Endodermal cell (in vitro differentiated cells): ENCODE results near the gene KCNT2. TPM values are rescaled to one million over a fixed set of nuclear protein-coding genes. Genes with fewer than 3 reads are reported as not detected.
"Not testable (repeated sequence)": the region's sequence is repeated elsewhere in the genome, so short reads cannot be mapped to it uniquely, and the experiment has no call there.

Experiments
- DNase-seq: peaks from one replicate; pipeline ENCODE4 v3.0.0-alpha.2; 2017
- H3K27ac ChIP-seq: 2 replicates; pipeline ENCODE4 v1.5.1; 2013; ENCODE audit warnings: mild to moderate bottlenecking, low read depth, low read length, moderate library complexity
- H3K27me3 ChIP-seq: 2 replicates; pipeline ENCODE4 v1.6.1; 2013; ENCODE audit warnings: mild to moderate bottlenecking, low read length, moderate library complexity; ENCODE audit not compliant: insufficient read depth, control insufficient read depth, poor library complexity, severe bottlenecking
- H3K36me3 ChIP-seq: 2 replicates; pipeline ENCODE4 v1.7.0; 2013; ENCODE audit warnings: mild to moderate bottlenecking, low read length, moderate library complexity; ENCODE audit not compliant: control insufficient read depth, insufficient read depth
- H3K4me1 ChIP-seq: one replicate; pipeline ENCODE4 v1.7.0; 2013; ENCODE audit warnings: low read length; ENCODE audit not compliant: control insufficient read depth, insufficient read depth
- H3K4me3 ChIP-seq: 2 replicates; pipeline ENCODE4 v1.5.1; 2013; ENCODE audit warnings: mild to moderate bottlenecking, low read length, moderate library complexity
- H3K9ac ChIP-seq: 2 replicates; pipeline ENCODE4 v1.6.1; 2013; ENCODE audit warnings: mild to moderate bottlenecking, low read length, moderate library complexity; ENCODE audit not compliant: poor library complexity, severe bottlenecking; ENCODE audit errors: extremely low read depth
- H3K9me3 ChIP-seq: 2 replicates; pipeline ENCODE4 v1.6.1; 2013; ENCODE audit warnings: mild to moderate bottlenecking, low read length, moderate library complexity; ENCODE audit not compliant: control insufficient read depth
- H3K27ac Mint-ChIP-seq: 2 replicates; pipeline ENCODE4 v1.8.0; 2020; ENCODE audit warnings: mixed read lengths
- H3K27me3 Mint-ChIP-seq: 2 replicates; pipeline ENCODE4 v1.8.0; 2021; ENCODE audit warnings: mild to moderate bottlenecking, mixed read lengths; ENCODE audit not compliant: insufficient read depth
- H3K36me3 Mint-ChIP-seq: 2 replicates; pipeline ENCODE4 v1.8.0; 2020; ENCODE audit warnings: low read depth, mixed read lengths
- H3K4me1 Mint-ChIP-seq: 2 replicates; pipeline ENCODE4 v1.8.0; 2020; ENCODE audit warnings: mixed read lengths
- H3K4me3 Mint-ChIP-seq: 2 replicates; pipeline ENCODE4 v1.8.0; 2020; ENCODE audit warnings: mild to moderate bottlenecking, moderate library complexity, mixed read lengths
- H3K9me3 Mint-ChIP-seq: 2 replicates; pipeline ENCODE4 v1.8.0; 2020; ENCODE audit warnings: mild to moderate bottlenecking, mixed read lengths
- WGBS, 2 experiments: methylation state at CpG; one replicate each; pipeline versions ENCODE4 v1.1.5 to v1.1.7; 2013; ENCODE audit warnings: missing lambda C conversion rate in 2 of 2, mixed read lengths in 1 of 2; ENCODE audit not compliant: insufficient coverage in 1 of 2, insufficient read length in 1 of 2; 5-methylcytosine and 5-hydroxymethylcytosine counted together
- total RNA-seq, 2 donors: library from RNA; stranded (reverse); fragmentation: NEBNext Ultra II Directional in 1 of 2; extraction: Animal tissue kit (Norgen Biotek cat#: 25700) in 1 of 2; gene quantifications; 2 replicates in 1 of 2; 3 replicates in 1 of 2; pipeline ENCODE4 v1.2.1, GENCODE V29; 2021
- TF ChIP-seq, protein P1 (sequence below): fragments of 200-600 bp; sonication (generic); conservative IDR thresholded peaks from 2 replicates; pipeline ENCODE4 v1.5.0; 2021; ENCODE audit warnings: antibody characterized with exemption, mild to moderate bottlenecking

Gene KCNT2
- total RNA-seq, 2 donors from 2014 or later = 9.1 to 12.1 TPM

- H3K9me3 ChIP-seq = no peaks in the 10 kb centered on the region
- Mint-ChIP-seq H3K4me3 (no peak overlapping the region), H3K27me3 (no peaks in the 10 kb centered on the region), H3K27ac (no peak overlapping the region), H3K36me3 (peaks cover 15% of the 10 kb centered on the region), H3K4me1 (no peaks in the 10 kb centered on the region), H3K9me3 (peaks cover 1% of the 10 kb centered on the region)
- DNase-seq = no peak
- no peak overlapping the region for H3K27ac ChIP-seq
- H3K4me3 ChIP-seq = no peak overlapping the region
- H3K36me3 ChIP-seq = no peaks in the 10 kb centered on the region
- no peak overlapping the region for H3K9ac ChIP-seq
- 98% methylated on average over 2 of the region's 3 CpGs; no CpG with 5 or more reads in 1 of the 2 experiments for WGBS, 2 experiments
- H3K4me1 ChIP-seq = no peaks in the 10 kb centered on the region
- TF ChIP-seq, protein P1, sequence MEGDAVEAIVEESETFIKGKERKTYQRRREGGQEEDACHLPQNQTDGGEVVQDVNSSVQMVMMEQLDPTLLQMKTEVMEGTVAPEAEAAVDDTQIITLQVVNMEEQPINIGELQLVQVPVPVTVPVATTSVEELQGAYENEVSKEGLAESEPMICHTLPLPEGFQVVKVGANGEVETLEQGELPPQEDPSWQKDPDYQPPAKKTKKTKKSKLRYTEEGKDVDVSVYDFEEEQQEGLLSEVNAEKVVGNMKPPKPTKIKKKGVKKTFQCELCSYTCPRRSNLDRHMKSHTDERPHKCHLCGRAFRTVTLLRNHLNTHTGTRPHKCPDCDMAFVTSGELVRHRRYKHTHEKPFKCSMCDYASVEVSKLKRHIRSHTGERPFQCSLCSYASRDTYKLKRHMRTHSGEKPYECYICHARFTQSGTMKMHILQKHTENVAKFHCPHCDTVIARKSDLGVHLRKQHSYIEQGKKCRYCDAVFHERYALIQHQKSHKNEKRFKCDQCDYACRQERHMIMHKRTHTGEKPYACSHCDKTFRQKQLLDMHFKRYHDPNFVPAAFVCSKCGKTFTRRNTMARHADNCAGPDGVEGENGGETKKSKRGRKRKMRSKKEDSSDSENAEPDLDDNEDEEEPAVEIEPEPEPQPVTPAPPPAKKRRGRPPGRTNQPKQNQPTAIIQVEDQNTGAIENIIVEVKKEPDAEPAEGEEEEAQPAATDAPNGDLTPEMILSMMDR = no peak
- no peaks in the 10 kb centered on the region for H3K27me3 ChIP-seq
These were observed 329.4 kb downstream of the KCNT2 start for GRCh38 chr1:196278816-196279215.

- H3K27ac Mint-ChIP-seq = no peak overlapping the region
- H3K9me3 Mint-ChIP-seq = no peaks in the 10 kb centered on the region
- H3K36me3 Mint-ChIP-seq = peaks cover 12% of the 10 kb centered on the region
- no peaks in the 10 kb centered on the region for H3K4me1 Mint-ChIP-seq
- Histone ChIP-seq H3K9ac (no peak overlapping the region), H3K27me3 (no peaks in the 10 kb centered on the region), H3K4me3 (no peak overlapping the region), H3K9me3 (no peaks in the 10 kb centered on the region), H3K36me3 (no peaks in the 10 kb centered on the region), H3K27ac (no peak overlapping the region), H3K4me1 (no peaks in the 10 kb centered on the region)
- no peaks in the 10 kb centered on the region for H3K27me3 Mint-ChIP-seq
- TF ChIP-seq, protein P1 = no peak
- H3K4me3 Mint-ChIP-seq = no peak overlapping the region
- DNase-seq = no peak
These were observed 330.4 kb downstream of the KCNT2 start for GRCh38 chr1:196277860-196278259.

GRCh38 chr1:196271212-196271947 is 336.9 kb downstream of the KCNT2 start:
- Mint-ChIP-seq H3K27me3 (no peaks in the 10 kb centered on the region), H3K27ac (no peak overlapping the region), H3K9me3 (no peaks in the 10 kb centered on the region), H3K4me1 (no peaks in the 10 kb centered on the region), H3K36me3 (no peaks in the 10 kb centered on the region), H3K4me3 (no peak overlapping the region)
- no peak for DNase-seq
- H3K9me3 ChIP-seq = no peaks in the 10 kb centered on the region
- H3K27me3 ChIP-seq = no peaks in the 10 kb centered on the region
- TF ChIP-seq, protein P1 = no peak
- WGBS, 2 experiments = 82 to 93% methylated on average over 3 to 5 of the region's 6 CpGs
- no peak overlapping the region for H3K27ac ChIP-seq
- H3K9ac ChIP-seq = no peak overlapping the region
- H3K36me3 ChIP-seq = no peaks in the 10 kb centered on the region
- no peak overlapping the region for H3K4me3 ChIP-seq
- no peaks in the 10 kb centered on the region for H3K4me1 ChIP-seq

DNA sequence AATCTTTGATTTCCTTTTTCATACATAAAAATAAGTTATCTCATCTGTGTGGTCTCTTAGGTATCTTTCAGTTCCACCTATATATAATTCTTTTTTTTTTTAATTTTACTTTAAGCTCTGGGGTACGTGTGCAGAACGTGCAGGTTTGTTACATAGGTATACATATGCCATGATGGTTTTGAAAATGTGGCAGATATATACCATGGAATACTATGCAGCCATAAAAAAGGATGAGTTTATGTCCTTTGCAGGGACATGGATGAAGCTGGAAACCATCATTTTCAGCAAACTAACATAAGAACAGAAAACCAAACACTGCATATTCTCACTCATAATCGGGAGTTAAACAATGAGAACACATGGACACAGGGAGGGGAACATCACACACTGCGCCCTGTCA is 345.2 kb downstream of the KCNT2 start:
- H3K27ac Mint-ChIP-seq, H3K27me3 Mint-ChIP-seq, H3K9me3 ChIP-seq, H3K9ac ChIP-seq, H3K27me3 ChIP-seq, DNase-seq, H3K36me3 ChIP-seq, H3K4me3 Mint-ChIP-seq, H3K36me3 Mint-ChIP-seq, H3K9me3 Mint-ChIP-seq, H3K4me1 Mint-ChIP-seq, H3K4me3 ChIP-seq, H3K4me1 ChIP-seq, H3K27ac ChIP-seq: not testable (repeated sequence)
- WGBS, 2 experiments = 96% methylated on average over 4 of the region's 4 CpGs; no CpG with 5 or more reads in 1 of the 2 experiments
